Activated CD8-positive, alpha-beta T cell treated with anti-CD3 and anti-CD28 coated beads for 36 hours (primary cell): ENCODE results near the gene COL19A1. TPM values are rescaled to one million over a fixed set of nuclear protein-coding genes. Genes with fewer than 3 reads are reported as not detected.

Experiments
- ATAC-seq: fragments of 200-7000 bp; cut with Tn5 transposase; one replicate; pipeline ENCODE4 v1.10.0; 2021; ENCODE audit warnings: mild to moderate bottlenecking, moderate library complexity
- CTCF ChIA-PET: fragments of 350-600 bp; sonication (Branson Sonifier 250); formaldehyde crosslinking; loops from one replicate; lab custom pipeline; 2021; ENCODE audit warnings: antibody characterized with exemption; lab: Charles Lee
- POLR2A ChIA-PET: fragments of 350-600 bp; sonication (Branson Sonifier 250); formaldehyde crosslinking; loops from one replicate; lab custom pipeline; 2021; ENCODE audit warnings: antibody characterized with exemption; lab: Charles Lee
- DNase-seq: peaks from one replicate; pipeline ENCODE4 v3.0.0-alpha.2; 2020
- H3K27ac Mint-ChIP-seq: one replicate; pipeline ENCODE4 v1.8.0; 2021; ENCODE audit warnings: mild to moderate bottlenecking, mixed read lengths
- H3K27me3 Mint-ChIP-seq: one replicate; pipeline ENCODE4 v1.8.0; 2021; ENCODE audit warnings: mixed read lengths
- H3K36me3 Mint-ChIP-seq: one replicate; pipeline ENCODE4 v1.8.0; 2021; ENCODE audit warnings: low read depth, mixed read lengths
- H3K4me1 Mint-ChIP-seq: one replicate; pipeline ENCODE4 v1.8.0; 2021; ENCODE audit warnings: low read depth, mixed read lengths
- H3K4me3 Mint-ChIP-seq: one replicate; pipeline ENCODE4 v1.8.0; 2021; ENCODE audit warnings: mild to moderate bottlenecking, moderate library complexity, mixed read lengths
- H3K9me3 Mint-ChIP-seq: one replicate; pipeline ENCODE4 v1.8.0; 2021; ENCODE audit warnings: mixed read lengths
- intact Hi-C: fragments of 100-400 bp; cut with micrococcal nuclease; formaldehyde crosslinking; loops from one replicate; pipeline ENCODE4 v1.10.0; 2022
- total RNA-seq, 2 experiments: library from RNA; stranded (reverse); gene quantifications; one replicate each; pipeline ENCODE4 v1.2.3, GENCODE V29; 2021
- TF ChIP-seq, protein P1 (sequence below): fragments of 200-600 bp; IDR thresholded peaks from one replicate; pipeline ENCODE4 v1.8.0; 2022; ENCODE audit warnings: antibody characterized with exemption, mild to moderate bottlenecking

COL19A1 gene
- total RNA-seq, 2 experiments from 2014 or later: 0.14 TPM; not detected in 1

GRCh38 chr6:70130865-70131264, 264.5 kb downstream of the COL19A1 start:
- ChIA-PET CTCF (interaction anchor here (1.1 kb wide), 1 partner anchor 19 kb away, joined by 3 read pairs; no protein-coding TSS in a partner anchor), POLR2A (no interaction called here)
- ATAC-seq (no peak), DNase-seq (no peak)
- Mint-ChIP-seq H3K36me3 (no peaks in the 10 kb centered on the region), H3K27ac (no peak overlapping the region), H3K4me3 (no peak overlapping the region), H3K4me1 (no peaks in the 10 kb centered on the region), H3K9me3 (no peaks in the 10 kb centered on the region), H3K27me3 (no peaks in the 10 kb centered on the region)
- intact Hi-C loops: no loop called here
- TF ChIP-seq, protein P1, sequence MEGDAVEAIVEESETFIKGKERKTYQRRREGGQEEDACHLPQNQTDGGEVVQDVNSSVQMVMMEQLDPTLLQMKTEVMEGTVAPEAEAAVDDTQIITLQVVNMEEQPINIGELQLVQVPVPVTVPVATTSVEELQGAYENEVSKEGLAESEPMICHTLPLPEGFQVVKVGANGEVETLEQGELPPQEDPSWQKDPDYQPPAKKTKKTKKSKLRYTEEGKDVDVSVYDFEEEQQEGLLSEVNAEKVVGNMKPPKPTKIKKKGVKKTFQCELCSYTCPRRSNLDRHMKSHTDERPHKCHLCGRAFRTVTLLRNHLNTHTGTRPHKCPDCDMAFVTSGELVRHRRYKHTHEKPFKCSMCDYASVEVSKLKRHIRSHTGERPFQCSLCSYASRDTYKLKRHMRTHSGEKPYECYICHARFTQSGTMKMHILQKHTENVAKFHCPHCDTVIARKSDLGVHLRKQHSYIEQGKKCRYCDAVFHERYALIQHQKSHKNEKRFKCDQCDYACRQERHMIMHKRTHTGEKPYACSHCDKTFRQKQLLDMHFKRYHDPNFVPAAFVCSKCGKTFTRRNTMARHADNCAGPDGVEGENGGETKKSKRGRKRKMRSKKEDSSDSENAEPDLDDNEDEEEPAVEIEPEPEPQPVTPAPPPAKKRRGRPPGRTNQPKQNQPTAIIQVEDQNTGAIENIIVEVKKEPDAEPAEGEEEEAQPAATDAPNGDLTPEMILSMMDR: no peak

GRCh38 chr6:70131528-70131927, 265.2 kb downstream of the COL19A1 start:
- no peak overlapping the region for H3K27ac Mint-ChIP-seq
- CTCF ChIA-PET: interaction anchor here (1.1 kb wide), 1 partner anchor 20 kb away, joined by 3 read pairs; no protein-coding TSS in a partner anchor
- POLR2A ChIA-PET: no interaction called here
- H3K9me3 Mint-ChIP-seq: no peaks in the 10 kb centered on the region
- H3K27me3 Mint-ChIP-seq: no peaks in the 10 kb centered on the region
- no peaks in the 10 kb centered on the region for H3K4me1 Mint-ChIP-seq
- H3K4me3 Mint-ChIP-seq: no peak overlapping the region
- TF ChIP-seq, protein P1: no peak
- intact Hi-C loops: no loop called here
- H3K36me3 Mint-ChIP-seq: no peaks in the 10 kb centered on the region
- ATAC-seq (no peak), DNase-seq (no peak)

- ChIA-PET CTCF (no interaction called here), POLR2A (no interaction called here)
- TF ChIP-seq, protein P1: no peak
- Mint-ChIP-seq H3K27me3 (no peaks in the 10 kb centered on the region), H3K4me3 (no peak overlapping the region), H3K4me1 (no peaks in the 10 kb centered on the region), H3K9me3 (no peaks in the 10 kb centered on the region), H3K27ac (no peak overlapping the region), H3K36me3 (no peaks in the 10 kb centered on the region)
- DNase-seq: no peak
- ATAC-seq: no peak
- intact Hi-C loops: no loop called here
These were observed 266.9 kb downstream of the COL19A1 start for GRCh38 chr6:70133246-70133645.

DNA sequence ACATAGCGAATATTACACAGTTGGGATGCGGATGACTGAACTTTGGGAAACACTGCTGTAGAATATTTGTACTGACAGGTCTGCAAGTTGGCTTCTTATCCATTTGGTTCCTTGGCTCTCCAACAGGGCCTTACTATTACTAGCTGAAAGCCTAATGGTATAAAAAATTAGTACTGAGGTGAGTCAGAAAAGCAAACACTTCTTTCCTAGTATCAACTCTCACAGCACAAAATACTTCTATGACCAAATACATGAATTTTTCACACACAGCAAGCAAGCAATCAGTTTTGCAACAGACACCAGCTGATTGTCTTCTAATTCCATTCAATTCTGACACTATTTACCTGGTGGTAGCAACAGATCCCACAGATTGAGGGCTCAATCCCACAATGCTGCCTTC, 268.2 kb downstream of the COL19A1 start:
- DNase-seq (no peak), ATAC-seq (no peak)
- CTCF ChIA-PET: no interaction called here
- Mint-ChIP-seq H3K27me3 (no peaks in the 10 kb centered on the region), H3K36me3 (no peaks in the 10 kb centered on the region), H3K9me3 (no peaks in the 10 kb centered on the region), H3K27ac (no peak overlapping the region), H3K4me1 (no peaks in the 10 kb centered on the region), H3K4me3 (no peak overlapping the region)
- POLR2A ChIA-PET: no interaction called here
- intact Hi-C loops: no loop called here
- TF ChIP-seq, protein P1: no peak

GRCh38 chr6:70135219-70136160, 269.1 kb downstream of the COL19A1 start:
- H3K36me3 Mint-ChIP-seq: no peaks in the 10 kb centered on the region
- no peaks in the 10 kb centered on the region for H3K27me3 Mint-ChIP-seq
- intact Hi-C loops: no loop called here
- H3K4me3 Mint-ChIP-seq: no peak overlapping the region
- ChIA-PET POLR2A (no interaction called here), CTCF (no interaction called here)
- ATAC-seq: no peak
- no peaks in the 10 kb centered on the region for H3K9me3 Mint-ChIP-seq
- TF ChIP-seq, protein P1: no peak
- no peaks in the 10 kb centered on the region for H3K4me1 Mint-ChIP-seq
- no peak for DNase-seq
- H3K27ac Mint-ChIP-seq: no peak overlapping the region
